MCF 10A (cell line): ENCODE measurements around the gene RAC2. TPM values are rescaled to one million over a fixed set of nuclear protein-coding genes. Genes with fewer than 3 reads are reported as not detected.
A peak's percentile ranks its signal among the peaks of the same experiment; 100 is the strongest.

ENCODE experiments used
- BruUV-seq: library from RNA; stranded (reverse); fragments of 400-500 nt; replicated peaks from 2 replicates; lab custom pipeline; 2021; lab: Mats Ljungman, UMichigan
- CTCF ChIA-PET: fragments of 300-600 bp; sonication (Branson Sonifier 250); formaldehyde crosslinking; extraction: SDS; loops from one replicate; lab custom pipeline; 2021; ENCODE audit warnings: antibody characterized with exemption, inconsistent platforms; lab: Yijun Ruan, JAX
- POLR2A ChIA-PET: fragments of 300-600, 350-650 bp; sonication (Branson Sonifier 250); formaldehyde crosslinking; extraction: SDS; loops from one replicate; lab custom pipeline; 2020; ENCODE audit warnings: antibody characterized with exemption, inconsistent platforms; lab: Yijun Ruan, JAX
- DNase-seq: peaks from one replicate; pipeline ENCODE4 v3.0.0-alpha.2; 2018; ENCODE audit not compliant: unreplicated experiment
- H3K27ac Mint-ChIP-seq: one replicate; pipeline ENCODE4 v1.8.0; 2022; ENCODE audit warnings: mild to moderate bottlenecking, low read depth, mixed read lengths; ENCODE audit not compliant: unreplicated experiment
- H3K27me3 Mint-ChIP-seq: one replicate; pipeline ENCODE4 v1.8.0; 2022; ENCODE audit warnings: mixed read lengths; ENCODE audit not compliant: insufficient read depth, unreplicated experiment
- H3K36me3 Mint-ChIP-seq: one replicate; pipeline ENCODE4 v1.8.0; 2022; ENCODE audit warnings: mild to moderate bottlenecking, moderate library complexity, mixed read lengths; ENCODE audit not compliant: insufficient read depth, unreplicated experiment
- H3K4me1 Mint-ChIP-seq: one replicate; pipeline ENCODE4 v1.8.0; 2022; ENCODE audit warnings: mixed read lengths; ENCODE audit not compliant: insufficient read depth, unreplicated experiment
- H3K4me3 Mint-ChIP-seq: one replicate; pipeline ENCODE4 v1.8.0; 2022; ENCODE audit warnings: mild to moderate bottlenecking, moderate library complexity, mixed read lengths; ENCODE audit not compliant: unreplicated experiment
- H3K9me3 Mint-ChIP-seq: one replicate; pipeline ENCODE4 v1.8.0; 2022; ENCODE audit warnings: mixed read lengths; ENCODE audit not compliant: unreplicated experiment
- CTCF ChIP-seq: fragments of 200-600 bp; IDR thresholded peaks from one replicate; pipeline ENCODE4 v1.8.0; 2022; ENCODE audit warnings: antibody characterized with exemption, mild to moderate bottlenecking; ENCODE audit not compliant: unreplicated experiment
- intact Hi-C: fragments of 100-400 bp; cut with micrococcal nuclease; formaldehyde crosslinking; loops from 2 replicates; pipeline ENCODE4 v1.14.1; 2022
- total RNA-seq: library from RNA; stranded (reverse); gene quantifications from 2 replicates; pipeline ENCODE4 v1.2.3, GENCODE V29; 2022

Gene RAC2
- total RNA-seq, 1 experiment from 2014 or later, result 42.4 TPM

- no TSS peak for BruUV-seq
- Mint-ChIP-seq H3K27ac (no peak overlapping the region), H3K9me3 (no peaks in the 10 kb centered on the region), H3K36me3 (peaks cover 4% of the 10 kb centered on the region), H3K27me3 (peaks cover 28% of the 10 kb centered on the region), H3K4me1 (peaks cover 12% of the 10 kb centered on the region), H3K4me3 (no peak overlapping the region)
- no peak for DNase-seq
- CTCF ChIA-PET, result interaction anchor here (0.7 to 1.2 kb wide), 2 partner anchors 14 to 27 kb away, joined by 3 to 4 read pairs; no protein-coding TSS in a partner anchor
- peak; percentile 28 for TF ChIP-seq CTCF
- intact Hi-C loops, result no loop called here
- POLR2A ChIA-PET, result no interaction called here
These were observed 39.4 kb upstream of the RAC2 start for GRCh38 chr22:37283393-37283937.

- no peak for DNase-seq
- H3K27me3 Mint-ChIP-seq, result peaks cover 25% of the 10 kb centered on the region
- H3K9me3 Mint-ChIP-seq, result no peaks in the 10 kb centered on the region
- H3K36me3 Mint-ChIP-seq, result peaks cover 4% of the 10 kb centered on the region
- TF ChIP-seq CTCF, result no peak
- BruUV-seq, result no TSS peak
- intact Hi-C loops, result no loop called here
- POLR2A ChIA-PET, result no interaction called here
- CTCF ChIA-PET, result interaction anchor here (0.7 kb wide), 1 partner anchor 28 kb away, joined by 4 read pairs; no protein-coding TSS in a partner anchor
- H3K4me3 Mint-ChIP-seq, result no peak within 1 kb of the TSS
- H3K4me1 Mint-ChIP-seq, result peaks cover 12% of the 10 kb centered on the region
- no peak within 1 kb of the TSS for H3K27ac Mint-ChIP-seq
These were observed 38.3 kb upstream of the RAC2 start, which contains the start of gene CYTH4 for GRCh38 chr22:37282385-37282677. Gene CYTH4, plus strand, starts transcription at chr22:37282508. Its CDS starts 62 bp downstream, at chr22:37282570.

GRCh38 chr22:37281646-37282384 is 37.7 kb upstream of the RAC2 start:
- Mint-ChIP-seq H3K27me3 (peaks cover 20% of the 10 kb centered on the region), H3K4me1 (peaks cover 12% of the 10 kb centered on the region), H3K4me3 (no peak overlapping the region), H3K9me3 (no peaks in the 10 kb centered on the region), H3K27ac (no peak overlapping the region), H3K36me3 (peaks cover 4% of the 10 kb centered on the region)
- intact Hi-C loops, result no loop called here
- ChIA-PET CTCF (interaction anchor here (0.6 to 1.4 kb wide), 2 partner anchors 9 to 21 kb away, joined by 4 to 6 read pairs; no protein-coding TSS in a partner anchor), POLR2A (interaction anchor here (0.9 kb wide), 2 partner anchors 10 to 25 kb away, joined by 3 to 4 read pairs; no protein-coding TSS in a partner anchor)
- DNase-seq, result no peak
- no peak for TF ChIP-seq CTCF
- BruUV-seq, result no TSS peak

- no peak for TF ChIP-seq CTCF
- Mint-ChIP-seq H3K9me3 (no peaks in the 10 kb centered on the region), H3K27me3 (peaks cover 14% of the 10 kb centered on the region), H3K27ac (no peak overlapping the region), H3K4me3 (no peak overlapping the region), H3K36me3 (peaks cover 4% of the 10 kb centered on the region), H3K4me1 (peaks cover 12% of the 10 kb centered on the region)
- ChIA-PET CTCF (interaction anchor here (0.6 to 1.4 kb wide), 2 partner anchors 9 to 20 kb away, joined by 4 to 6 read pairs; no protein-coding TSS in a partner anchor), POLR2A (interaction anchor here (0.9 kb wide), 2 partner anchors 10 to 25 kb away, joined by 3 to 4 read pairs; no protein-coding TSS in a partner anchor)
- no peak for DNase-seq
- BruUV-seq, result no TSS peak
- intact Hi-C loops, result no loop called here
These were observed 37.1 kb upstream of the RAC2 start for GRCh38 chr22:37281195-37281594.
